ENCODE data around the gene BEX5. TPM values are rescaled to one million over a fixed set of nuclear protein-coding genes. Genes with fewer than 3 reads are reported as not detected.
"Not testable (repeated sequence)": the region's sequence is repeated elsewhere in the genome, so short reads cannot be mapped to it uniquely, and the experiment has no call there.

Gene BEX5
- 1 to 10 TPM in 2 of 4 donors, not detected in 2; 3.8 to 4.1 TPM for total RNA-seq

GRCh38 chrX:102155806-102156179 is at the start of gene BEX5:
TSS of gene BEX5 (minus strand) at chrX:102155977. CDS start at chrX:102154265, 1,712 bp downstream.
- no peak for TF ChIP-seq CTCF (IDR thresholded peaks at IDR 0.05; ENCODE audit: low read depth)

GRCh38 chrX:102185967-102186720 is 30.4 kb upstream of the BEX5 start:
- no peak for TF ChIP-seq CTCF (IDR thresholded peaks at IDR 0.05; ENCODE audit: low read depth)

- TF ChIP-seq CTCF (IDR thresholded peaks at IDR 0.05; ENCODE audit: low read depth), result no peak
Observed at GRCh38 chrX:102154900-102155805, 624 bp downstream of the BEX5 start.

- no peak for TF ChIP-seq CTCF (IDR thresholded peaks at IDR 0.05; ENCODE audit: low read depth)
Observed at GRCh38 chrX:102154218-102154860, 1.4 kb downstream of the BEX5 start.

- TF ChIP-seq CTCF (IDR thresholded peaks at IDR 0.05; ENCODE audit: low read depth), result not testable (repeated sequence)
Observed at GRCh38 chrX:102142274-102142673, 13.5 kb downstream of the BEX5 start, which contains the start of gene TCEAL6. TSS of gene TCEAL6 (minus strand) at chrX:102142481.

- no peak for TF ChIP-seq CTCF (IDR thresholded peaks at IDR 0.05; ENCODE audit: low read depth)
Observed at GRCh38 chrX:102138064-102138463, 17.7 kb downstream of the BEX5 start.

All from subcutaneous adipose tissue (tissue), 4 donors.